ENCODE measurements around the gene SLC22A13.
A peak's percentile ranks its signal among the peaks of the same experiment; 100 is the strongest.
"Not testable (repeated sequence)": the region's sequence is repeated elsewhere in the genome, so short reads cannot be mapped to it uniquely, and the experiment has no call there.

Gene SLC22A13

DNA sequence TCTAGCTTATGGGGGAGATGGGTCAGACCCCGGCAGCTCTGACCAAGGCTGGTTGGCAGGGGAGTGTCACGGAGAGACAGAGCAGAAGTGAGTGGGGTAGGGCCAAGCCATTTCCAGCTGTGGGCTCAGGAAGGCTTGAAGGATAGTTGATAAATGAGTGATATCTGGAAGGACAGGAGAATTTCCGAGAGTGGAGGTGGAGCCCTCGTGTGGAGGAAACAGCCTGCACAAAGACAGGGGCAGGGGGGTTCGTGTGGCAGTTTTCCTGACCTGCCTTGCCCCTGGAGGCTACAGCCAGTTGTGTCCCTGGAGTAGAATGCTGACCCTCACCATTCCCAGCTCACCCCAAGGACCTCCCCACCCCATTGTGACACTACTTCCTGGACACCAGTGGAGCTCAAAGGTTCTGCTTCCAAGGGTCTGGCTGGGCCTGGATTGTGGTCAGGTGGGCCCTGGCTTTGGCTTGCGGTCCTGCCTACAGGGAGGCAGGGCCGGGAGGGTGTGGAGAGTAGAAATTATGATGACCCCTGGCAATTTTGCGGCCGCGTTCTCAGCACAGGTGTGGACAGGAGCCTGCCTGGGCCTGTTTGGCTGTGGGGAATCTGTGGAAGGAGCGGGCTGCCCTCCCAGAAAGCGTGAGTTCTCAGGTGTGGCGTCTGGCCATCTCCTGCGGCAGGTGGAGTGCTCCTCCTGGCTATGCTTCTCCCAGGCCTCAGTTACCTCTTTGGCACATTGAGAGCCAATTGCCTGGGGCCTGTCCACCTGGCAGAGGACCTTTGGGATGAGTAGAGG lies 16.5 kb downstream of the SLC22A13 start, which contains the start of gene SLC22A14:
Gene SLC22A14 (plus strand): TSS at position 400 of the 792 bp plus-strand sequence. CDS start 23,733 bp downstream, outside the sequence.
- H3K9ac ChIP-seq (ENCODE audit: low read depth, low read length, poor library complexity, severe bottlenecking): no peak within 1 kb of the TSS
- H3K4me2 ChIP-seq (ENCODE audit: low read depth, low read length, poor library complexity, severe bottlenecking): no peak within 1 kb of the TSS
- no peaks in the 10 kb centered on the region for H3K4me1 ChIP-seq (ENCODE audit: insufficient read depth, low read length, poor library complexity, severe bottlenecking)
- TF ChIP-seq, protein P1, sequence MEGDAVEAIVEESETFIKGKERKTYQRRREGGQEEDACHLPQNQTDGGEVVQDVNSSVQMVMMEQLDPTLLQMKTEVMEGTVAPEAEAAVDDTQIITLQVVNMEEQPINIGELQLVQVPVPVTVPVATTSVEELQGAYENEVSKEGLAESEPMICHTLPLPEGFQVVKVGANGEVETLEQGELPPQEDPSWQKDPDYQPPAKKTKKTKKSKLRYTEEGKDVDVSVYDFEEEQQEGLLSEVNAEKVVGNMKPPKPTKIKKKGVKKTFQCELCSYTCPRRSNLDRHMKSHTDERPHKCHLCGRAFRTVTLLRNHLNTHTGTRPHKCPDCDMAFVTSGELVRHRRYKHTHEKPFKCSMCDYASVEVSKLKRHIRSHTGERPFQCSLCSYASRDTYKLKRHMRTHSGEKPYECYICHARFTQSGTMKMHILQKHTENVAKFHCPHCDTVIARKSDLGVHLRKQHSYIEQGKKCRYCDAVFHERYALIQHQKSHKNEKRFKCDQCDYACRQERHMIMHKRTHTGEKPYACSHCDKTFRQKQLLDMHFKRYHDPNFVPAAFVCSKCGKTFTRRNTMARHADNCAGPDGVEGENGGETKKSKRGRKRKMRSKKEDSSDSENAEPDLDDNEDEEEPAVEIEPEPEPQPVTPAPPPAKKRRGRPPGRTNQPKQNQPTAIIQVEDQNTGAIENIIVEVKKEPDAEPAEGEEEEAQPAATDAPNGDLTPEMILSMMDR (conservative IDR thresholded peaks at IDR 0.05; ENCODE audit: low read length): peak; percentile 37
- no peak for TF ChIP-seq EZH2phosphoT487 (IDR thresholded peaks at IDR 0.05; ENCODE audit: borderline replicate concordance)
- H3K9me3 ChIP-seq (ENCODE audit: insufficient read depth, low read depth, low read length): no peaks in the 10 kb centered on the region
- no peaks in the 10 kb centered on the region for H3K36me3 ChIP-seq (ENCODE audit: insufficient read depth, low read length)
- no peaks in the 10 kb centered on the region for H3F3A ChIP-seq (ENCODE audit: low read depth)
- H2AFZ ChIP-seq (ENCODE audit: low read length): no peak within 1 kb of the TSS
- no peaks in the 10 kb centered on the region for H3K79me2 ChIP-seq (ENCODE audit: insufficient read depth, low read length)
- H3K27me3 ChIP-seq (ENCODE audit: insufficient read depth, low read length, poor library complexity, severe bottlenecking): no peaks in the 10 kb centered on the region
- no peaks in the 10 kb centered on the region for H4K20me1 ChIP-seq (ENCODE audit: insufficient read depth, low read length, poor library complexity, severe bottlenecking)
- H3K9me2 ChIP-seq (replicated peaks; ENCODE audit: low read depth, low read length): no peaks in the 10 kb centered on the region
- H3K4me3 ChIP-seq (ENCODE audit: low read length, poor library complexity, severe bottlenecking): no peak within 1 kb of the TSS

DNA sequence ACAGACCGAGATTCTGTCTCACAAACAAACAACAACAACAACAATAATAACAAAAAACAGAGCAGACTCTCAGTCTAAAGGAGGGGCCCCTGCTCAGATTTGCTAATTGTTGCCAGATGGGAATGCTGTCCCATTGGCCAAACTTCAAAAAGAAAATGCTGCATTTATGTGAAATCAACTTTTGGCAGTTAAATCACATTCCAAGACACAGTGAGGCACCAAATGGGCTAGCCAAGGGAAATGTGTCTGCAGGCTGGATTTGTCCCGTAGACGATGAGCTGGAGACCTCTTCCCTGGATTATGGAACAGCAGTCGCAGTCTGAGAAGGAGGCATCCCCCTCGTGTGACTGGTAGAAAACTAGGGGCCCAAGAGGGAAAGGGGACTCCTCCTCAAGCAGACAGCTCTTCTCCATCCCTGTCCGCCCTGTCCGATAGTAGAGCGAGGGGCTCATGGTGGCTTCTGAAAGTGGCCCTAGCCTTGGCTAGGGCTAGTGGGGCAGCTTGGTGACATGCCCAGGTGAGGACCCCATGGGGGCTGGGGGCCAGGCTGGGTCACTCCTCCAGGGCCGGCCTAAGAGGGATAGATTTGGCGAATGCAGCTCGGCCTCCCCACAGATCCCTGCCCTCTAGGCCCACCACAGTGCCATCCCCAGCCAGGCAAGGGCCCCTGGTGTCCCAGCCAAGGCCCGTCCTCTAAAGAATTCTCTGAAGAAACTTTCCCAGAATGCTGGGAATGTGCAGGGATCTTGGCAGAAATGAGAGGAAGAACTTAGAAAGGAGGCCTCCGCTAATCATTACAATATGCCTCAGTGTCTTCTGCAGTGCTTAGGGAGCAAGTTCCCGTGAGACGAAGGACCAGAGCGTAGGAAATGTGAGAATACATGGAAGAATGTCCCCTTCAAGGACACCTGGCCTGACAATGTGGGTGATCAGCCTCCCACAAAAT lies 18.5 kb downstream of the SLC22A13 start:
- Histone ChIP-seq H3K4me3 (ENCODE audit: low read length, poor library complexity, severe bottlenecking) (no peak overlapping the region), H3F3A (ENCODE audit: low read depth) (no peaks in the 10 kb centered on the region), H4K20me1 (ENCODE audit: insufficient read depth, low read length, poor library complexity, severe bottlenecking) (no peaks in the 10 kb centered on the region), H3K79me2 (ENCODE audit: insufficient read depth, low read length) (no peaks in the 10 kb centered on the region), H3K9me3 (ENCODE audit: insufficient read depth, low read depth, low read length) (no peaks in the 10 kb centered on the region), H3K9ac (ENCODE audit: low read depth, low read length, poor library complexity, severe bottlenecking) (no peak overlapping the region), H3K4me1 (ENCODE audit: insufficient read depth, low read length, poor library complexity, severe bottlenecking) (no peaks in the 10 kb centered on the region), H3K36me3 (ENCODE audit: insufficient read depth, low read length) (no peaks in the 10 kb centered on the region), H3K4me2 (ENCODE audit: low read depth, low read length, poor library complexity, severe bottlenecking) (no peak overlapping the region), H3K9me2 (replicated peaks; ENCODE audit: low read depth, low read length) (no peaks in the 10 kb centered on the region), H3K27me3 (ENCODE audit: insufficient read depth, low read length, poor library complexity, severe bottlenecking) (no peaks in the 10 kb centered on the region), H2AFZ (ENCODE audit: low read length) (no peak overlapping the region)
- TF ChIP-seq EZH2phosphoT487 (IDR thresholded peaks at IDR 0.05; ENCODE audit: borderline replicate concordance): no peak
- TF ChIP-seq, protein P1 (conservative IDR thresholded peaks at IDR 0.05; ENCODE audit: low read length): no peak

DNA sequence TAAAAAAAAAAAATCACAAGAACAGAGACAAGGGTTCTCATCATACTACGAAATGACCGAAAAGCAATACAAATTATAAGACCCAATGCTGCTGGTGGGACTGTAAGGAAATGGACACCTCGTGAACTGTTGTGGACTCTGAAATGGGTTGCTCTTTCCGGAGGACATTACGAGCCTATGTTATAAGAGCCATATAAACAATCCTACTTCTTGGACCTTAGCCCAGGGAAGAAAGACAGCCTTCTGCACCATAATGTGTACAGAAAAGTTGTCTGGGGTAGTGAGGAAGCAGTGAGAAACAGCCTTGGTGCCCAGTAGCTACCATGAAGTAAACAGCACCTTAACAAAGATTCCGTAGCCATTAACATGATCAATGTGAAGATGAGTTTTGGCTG lies 19.1 kb downstream of the SLC22A13 start:
- Histone ChIP-seq H3K36me3 (ENCODE audit: insufficient read depth, low read length) (no peaks in the 10 kb centered on the region), H4K20me1 (ENCODE audit: insufficient read depth, low read length, poor library complexity, severe bottlenecking) (no peaks in the 10 kb centered on the region), H3K9ac (ENCODE audit: low read depth, low read length, poor library complexity, severe bottlenecking) (no peak overlapping the region), H3F3A (ENCODE audit: low read depth) (no peaks in the 10 kb centered on the region), H3K27me3 (ENCODE audit: insufficient read depth, low read length, poor library complexity, severe bottlenecking) (no peaks in the 10 kb centered on the region), H3K9me3 (ENCODE audit: insufficient read depth, low read depth, low read length) (no peaks in the 10 kb centered on the region), H3K9me2 (replicated peaks; ENCODE audit: low read depth, low read length) (no peaks in the 10 kb centered on the region), H3K4me2 (ENCODE audit: low read depth, low read length, poor library complexity, severe bottlenecking) (no peak overlapping the region), H3K4me3 (ENCODE audit: low read length, poor library complexity, severe bottlenecking) (no peak overlapping the region), H3K79me2 (ENCODE audit: insufficient read depth, low read length) (no peaks in the 10 kb centered on the region), H2AFZ (ENCODE audit: low read length) (no peak overlapping the region), H3K4me1 (ENCODE audit: insufficient read depth, low read length, poor library complexity, severe bottlenecking) (no peaks in the 10 kb centered on the region)
- TF ChIP-seq EZH2phosphoT487 (IDR thresholded peaks at IDR 0.05; ENCODE audit: borderline replicate concordance): no peak
- TF ChIP-seq, protein P1 (conservative IDR thresholded peaks at IDR 0.05; ENCODE audit: low read length): no peak

DNA sequence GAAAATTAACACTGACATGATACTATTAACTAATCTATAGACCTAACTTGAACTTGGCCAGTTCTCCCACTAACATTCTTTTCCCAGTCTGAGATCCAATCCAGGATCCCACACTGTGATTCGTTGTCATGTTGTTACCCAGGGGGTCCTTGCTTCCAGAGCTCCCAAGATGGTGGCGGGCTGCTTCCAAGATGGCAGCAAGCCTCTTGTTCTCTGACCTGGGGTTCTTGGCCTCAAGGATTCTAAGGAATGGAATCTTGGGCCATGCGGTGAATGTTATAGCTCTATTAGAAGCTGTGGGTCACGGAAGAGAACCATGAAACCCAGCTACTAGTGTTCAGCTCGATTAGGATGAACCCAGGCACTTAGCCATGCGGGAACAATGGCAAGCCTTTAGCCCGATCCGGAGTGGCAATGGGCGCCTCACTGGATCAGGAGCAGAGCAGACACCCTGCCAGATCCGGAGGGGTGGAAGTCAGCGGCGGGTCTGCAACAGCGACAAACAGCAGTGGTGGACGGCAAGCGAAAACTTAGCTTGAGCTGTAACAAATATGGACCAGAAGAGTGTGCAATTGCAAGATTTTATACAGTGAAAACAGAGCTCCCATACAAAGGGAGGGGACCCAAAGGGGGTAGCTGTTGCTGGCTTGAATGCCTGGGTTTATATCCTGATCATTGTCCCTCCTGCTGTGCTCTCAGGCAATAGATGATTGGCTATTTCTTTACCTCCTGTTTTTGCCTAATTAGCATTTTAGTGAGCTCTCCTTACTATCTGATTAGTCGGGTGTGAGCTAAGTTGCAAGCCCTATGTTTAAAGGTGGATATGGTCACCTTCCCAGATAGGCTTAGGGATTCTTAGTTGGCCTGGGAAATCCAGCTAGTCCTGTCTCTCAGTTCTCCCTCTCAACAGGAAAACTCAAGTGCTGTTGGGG lies 23.9 kb downstream of the SLC22A13 start:
- not testable (repeated sequence) for H2AFZ ChIP-seq (ENCODE audit: low read length); H3K9ac ChIP-seq (ENCODE audit: low read depth, low read length, poor library complexity, severe bottlenecking); H3F3A ChIP-seq (ENCODE audit: low read depth); H3K9me3 ChIP-seq (ENCODE audit: insufficient read depth, low read depth, low read length); H3K9me2 ChIP-seq (replicated peaks; ENCODE audit: low read depth, low read length); H3K4me1 ChIP-seq (ENCODE audit: insufficient read depth, low read length, poor library complexity, severe bottlenecking); H3K4me2 ChIP-seq (ENCODE audit: low read depth, low read length, poor library complexity, severe bottlenecking); H3K27me3 ChIP-seq (ENCODE audit: insufficient read depth, low read length, poor library complexity, severe bottlenecking); H3K79me2 ChIP-seq (ENCODE audit: insufficient read depth, low read length); H3K36me3 ChIP-seq (ENCODE audit: insufficient read depth, low read length); H3K4me3 ChIP-seq (ENCODE audit: low read length, poor library complexity, severe bottlenecking); H4K20me1 ChIP-seq (ENCODE audit: insufficient read depth, low read length, poor library complexity, severe bottlenecking)

Data from Loucy (cell line).